Measurements from ENCODE around the gene LITAF. TPM values are rescaled to one million over a fixed set of nuclear protein-coding genes. Genes with fewer than 3 reads are reported as not detected.

Gene LITAF
- polyA plus RNA-seq, 2 of the 4 experiments (the other 2 are of a cell fraction): 197 to 227 TPM

GRCh38 chr16:11633113-11633512, 46.4 kb upstream of the LITAF start:
- DNase-seq (ENCODE audit: low read depth in 1 of 2, low spot score in 1 of 2) (no peak), FAIRE-seq (no peak), ATAC-seq (no peak)
- Histone ChIP-seq H3K27ac (peak overlapping the region; percentile 12 to 89; a peak in 5 of 6 replicates), H3K4me1 (peaks cover 30% of the 10 kb centered on the region), H3K4me2 (no peak overlapping the region), H3K9me3 (no peaks in the 10 kb centered on the region), H3K4me3 (no peak overlapping the region)
- ChIA-PET POLR2A (no interaction called here), CTCF (no interaction called here)
- WGBS (ENCODE audit: missing lambda C conversion rate): 87% methylated on average over 3 of the region's 3 CpGs
- TF ChIP-seq HEYL (CRISPR knock-in tag; IDR thresholded peaks at IDR 0.05) (peak; percentile 50; the same call in 1 of the 2 replicates), SREBF2 (IDR thresholded peaks at IDR 0.05) (no peak), MAZ (IDR thresholded peaks at IDR 0.05; ENCODE audit: borderline replicate concordance, low read depth, low read length) (no peak), KDM5A (IDR thresholded peaks at IDR 0.05) (no peak), HOXB13 (CRISPR knock-in tag; IDR thresholded peaks at IDR 0.05; ENCODE audit: low read depth) (peak; percentile 56; the same call in 1 of the 2 replicates), ZNF302 (CRISPR knock-in tag; IDR thresholded peaks at IDR 0.05) (no peak)

GRCh38 chr16:11632455-11632939, 45.8 kb upstream of the LITAF start:
- Histone ChIP-seq H3K27ac (peak overlapping the region; percentile 12 to 89; a peak in 5 of 6 replicates), H3K4me1 (peaks cover 33% of the 10 kb centered on the region), H3K4me2 (no peak overlapping the region), H3K4me3 (no peak overlapping the region), H3K9me3 (no peaks in the 10 kb centered on the region)
- peak in 1 of 2 experiments; percentile 31; a peak in 3 of 6 replicates for ATAC-seq
- 78% methylated on average over 14 of the region's 15 CpGs for WGBS (ENCODE audit: missing lambda C conversion rate)
- TF ChIP-seq SMC3 (IDR thresholded peaks at IDR 0.05) (no peak), GATA3 (IDR thresholded peaks at IDR 0.05; ENCODE audit: borderline replicate concordance) (no peak), KDM5A (IDR thresholded peaks at IDR 0.05) (no peak), JUNB (IDR thresholded peaks at IDR 0.05) (no peak), NR3C1 (IDR thresholded peaks at IDR 0.05) (no peak), ZNF302 (CRISPR knock-in tag; IDR thresholded peaks at IDR 0.05) (no peak), CHD2 (IDR thresholded peaks at IDR 0.05; ENCODE audit: low read length, partially characterized antibody) (no peak), HEYL (CRISPR knock-in tag; IDR thresholded peaks at IDR 0.05) (no peak), HDAC2 (IDR thresholded peaks at IDR 0.05) (no peak), FOSB (CRISPR knock-in tag; IDR thresholded peaks at IDR 0.05) (no peak), RNF2 (IDR thresholded peaks at IDR 0.05; ENCODE audit: borderline replicate concordance, low read depth) (no peak)
- TF ChIP-seq, protein P1, sequence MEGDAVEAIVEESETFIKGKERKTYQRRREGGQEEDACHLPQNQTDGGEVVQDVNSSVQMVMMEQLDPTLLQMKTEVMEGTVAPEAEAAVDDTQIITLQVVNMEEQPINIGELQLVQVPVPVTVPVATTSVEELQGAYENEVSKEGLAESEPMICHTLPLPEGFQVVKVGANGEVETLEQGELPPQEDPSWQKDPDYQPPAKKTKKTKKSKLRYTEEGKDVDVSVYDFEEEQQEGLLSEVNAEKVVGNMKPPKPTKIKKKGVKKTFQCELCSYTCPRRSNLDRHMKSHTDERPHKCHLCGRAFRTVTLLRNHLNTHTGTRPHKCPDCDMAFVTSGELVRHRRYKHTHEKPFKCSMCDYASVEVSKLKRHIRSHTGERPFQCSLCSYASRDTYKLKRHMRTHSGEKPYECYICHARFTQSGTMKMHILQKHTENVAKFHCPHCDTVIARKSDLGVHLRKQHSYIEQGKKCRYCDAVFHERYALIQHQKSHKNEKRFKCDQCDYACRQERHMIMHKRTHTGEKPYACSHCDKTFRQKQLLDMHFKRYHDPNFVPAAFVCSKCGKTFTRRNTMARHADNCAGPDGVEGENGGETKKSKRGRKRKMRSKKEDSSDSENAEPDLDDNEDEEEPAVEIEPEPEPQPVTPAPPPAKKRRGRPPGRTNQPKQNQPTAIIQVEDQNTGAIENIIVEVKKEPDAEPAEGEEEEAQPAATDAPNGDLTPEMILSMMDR (IDR thresholded peaks at IDR 0.05): no peak
- TF ChIP-seq, protein P2, sequence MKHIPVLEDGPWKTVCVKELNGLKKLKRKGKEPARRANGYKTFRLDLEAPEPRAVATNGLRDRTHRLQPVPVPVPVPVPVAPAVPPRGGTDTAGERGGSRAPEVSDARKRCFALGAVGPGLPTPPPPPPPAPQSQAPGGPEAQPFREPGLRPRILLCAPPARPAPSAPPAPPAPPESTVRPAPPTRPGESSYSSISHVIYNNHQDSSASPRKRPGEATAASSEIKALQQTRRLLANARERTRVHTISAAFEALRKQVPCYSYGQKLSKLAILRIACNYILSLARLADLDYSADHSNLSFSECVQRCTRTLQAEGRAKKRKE (CRISPR knock-in tag; IDR thresholded peaks at IDR 0.05; ENCODE audit: low read depth): no peak
- TF ChIP-seq, protein P3, sequence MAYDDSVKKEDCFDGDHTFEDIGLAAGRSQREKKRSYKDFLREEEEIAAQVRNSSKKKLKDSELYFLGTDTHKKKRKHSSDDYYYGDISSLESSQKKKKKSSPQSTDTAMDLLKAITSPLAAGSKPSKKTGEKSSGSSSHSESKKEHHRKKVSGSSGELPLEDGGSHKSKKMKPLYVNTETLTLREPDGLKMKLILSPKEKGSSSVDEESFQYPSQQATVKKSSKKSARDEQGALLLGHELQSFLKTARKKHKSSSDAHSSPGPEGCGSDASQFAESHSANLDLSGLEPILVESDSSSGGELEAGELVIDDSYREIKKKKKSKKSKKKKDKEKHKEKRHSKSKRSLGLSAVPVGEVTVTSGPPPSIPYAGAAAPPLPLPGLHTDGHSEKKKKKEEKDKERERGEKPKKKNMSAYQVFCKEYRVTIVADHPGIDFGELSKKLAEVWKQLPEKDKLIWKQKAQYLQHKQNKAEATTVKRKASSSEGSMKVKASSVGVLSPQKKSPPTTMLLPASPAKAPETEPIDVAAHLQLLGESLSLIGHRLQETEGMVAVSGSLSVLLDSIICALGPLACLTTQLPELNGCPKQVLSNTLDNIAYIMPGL (CRISPR knock-in tag; IDR thresholded peaks at IDR 0.05; ENCODE audit: borderline replicate concordance): no peak
- TF ChIP-seq, protein P4, sequence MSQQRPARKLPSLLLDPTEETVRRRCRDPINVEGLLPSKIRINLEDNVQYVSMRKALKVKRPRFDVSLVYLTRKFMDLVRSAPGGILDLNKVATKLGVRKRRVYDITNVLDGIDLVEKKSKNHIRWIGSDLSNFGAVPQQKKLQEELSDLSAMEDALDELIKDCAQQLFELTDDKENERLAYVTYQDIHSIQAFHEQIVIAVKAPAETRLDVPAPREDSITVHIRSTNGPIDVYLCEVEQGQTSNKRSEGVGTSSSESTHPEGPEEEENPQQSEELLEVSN (IDR thresholded peaks at IDR 0.05; ENCODE audit: borderline replicate concordance, low read depth): no peak
- no peak for DNase-seq (ENCODE audit: low read depth in 1 of 2, low spot score in 1 of 2)
- ChIA-PET POLR2A (interaction anchor here (1.4 kb wide), 1 partner anchor 8 kb away, joined by 4 read pairs; no protein-coding TSS in a partner anchor), CTCF (interaction anchor here (0.6 to 1.8 kb wide), 4 partner anchors 8 to 287 kb away, joined by 3 to 4 read pairs (median 3); no protein-coding TSS in a partner anchor)
- FAIRE-seq: no peak

Data from A549 (cell line).